Heart left ventricle (tissue), 13 donors: Measurements from ENCODE around the gene PARD3.

ENCODE experiments used
- POLR2A ChIP-seq, 2 donors: fragments of 450-650 bp; IDR thresholded peaks; one replicate each; pipeline ENCODE4 v1.6.1; 2017; ENCODE audit warnings: antibody characterized with exemption in 2 of 2, mild to moderate bottlenecking in 2 of 2, moderate library complexity in 2 of 2
- TF ChIP-seq, protein P1 (sequence below), 12 donors: fragments of 200-600 bp; sonication (generic) in 4 of 12; IDR thresholded peaks; one replicate each; pipeline versions ENCODE4 v1.5.0 to v1.8.0; 2018 to 2022; ENCODE audit warnings: antibody characterized with exemption in 12 of 12, mild to moderate bottlenecking in 5 of 12
- donor health status: ischemic (EF 13 %, LVEDD 7.1; RV severe dilation, severe dysfunction).
- donor health status: DM: no; HTN: yes; CAD: no.
- donor health status: DM: no; HTN: no; CAD: no.
- donor health status: ischemic (EF 25% LVEDD 6.9; RV normal size, moderate dysfunction).
- donor health status: ischemic (EF 25% LVEDD 5.7; RV mildly dilated, moderate dysfunction).
- donor health status: ischemic (EF 35%, LVEDD 5.7; RV mildly dilated, moderate dysfunction).
- donor health status: nonischemic (EF 11% LVEDD 7.7; RV severe dilation, severe dysfunction).
- donor health status: DM: yes; HTN: yes; CAD: no.
- donor health status: PGD.
- donor health status: ischemic (EF 29% LVEDD 5.4; RV normal size, mild dysfunction).
- donor health status: nonischemic (EF 23%, LVEDD 6.1; RV moderate dilation, normal function).

DNA sequence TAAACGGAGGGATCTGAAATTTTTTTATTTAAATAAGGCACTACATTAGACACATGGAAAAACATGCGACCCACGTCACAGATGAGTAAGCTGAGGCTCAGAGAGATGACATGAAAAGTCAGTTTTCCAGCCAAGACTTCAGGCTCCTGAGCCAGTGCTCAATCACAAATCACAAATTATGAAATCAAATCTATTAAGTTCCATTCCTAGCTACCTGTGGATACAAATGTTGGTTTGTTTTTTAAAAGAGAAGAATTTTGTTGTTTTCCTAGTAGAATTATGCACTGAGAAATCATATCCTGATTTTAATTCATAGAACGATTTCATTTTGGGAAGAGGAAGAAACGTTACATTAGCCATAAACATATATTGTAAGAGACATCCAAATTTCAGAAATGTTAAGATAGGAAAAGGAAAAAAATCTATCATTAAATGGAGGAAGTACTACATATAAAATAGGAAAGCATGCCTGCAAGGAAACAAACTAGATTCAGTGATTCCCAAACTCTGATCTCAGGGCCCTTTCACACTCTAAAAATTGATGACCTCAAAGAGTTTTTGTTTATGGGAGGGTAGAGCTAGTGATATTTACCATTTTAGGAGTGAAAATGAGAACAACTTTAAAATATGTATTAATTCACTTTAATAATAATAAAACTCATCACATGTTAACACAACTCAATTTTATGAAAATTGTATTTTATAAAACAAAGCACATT lies 340.4 kb downstream of the PARD3 start:
- TF ChIP-seq, protein P1, sequence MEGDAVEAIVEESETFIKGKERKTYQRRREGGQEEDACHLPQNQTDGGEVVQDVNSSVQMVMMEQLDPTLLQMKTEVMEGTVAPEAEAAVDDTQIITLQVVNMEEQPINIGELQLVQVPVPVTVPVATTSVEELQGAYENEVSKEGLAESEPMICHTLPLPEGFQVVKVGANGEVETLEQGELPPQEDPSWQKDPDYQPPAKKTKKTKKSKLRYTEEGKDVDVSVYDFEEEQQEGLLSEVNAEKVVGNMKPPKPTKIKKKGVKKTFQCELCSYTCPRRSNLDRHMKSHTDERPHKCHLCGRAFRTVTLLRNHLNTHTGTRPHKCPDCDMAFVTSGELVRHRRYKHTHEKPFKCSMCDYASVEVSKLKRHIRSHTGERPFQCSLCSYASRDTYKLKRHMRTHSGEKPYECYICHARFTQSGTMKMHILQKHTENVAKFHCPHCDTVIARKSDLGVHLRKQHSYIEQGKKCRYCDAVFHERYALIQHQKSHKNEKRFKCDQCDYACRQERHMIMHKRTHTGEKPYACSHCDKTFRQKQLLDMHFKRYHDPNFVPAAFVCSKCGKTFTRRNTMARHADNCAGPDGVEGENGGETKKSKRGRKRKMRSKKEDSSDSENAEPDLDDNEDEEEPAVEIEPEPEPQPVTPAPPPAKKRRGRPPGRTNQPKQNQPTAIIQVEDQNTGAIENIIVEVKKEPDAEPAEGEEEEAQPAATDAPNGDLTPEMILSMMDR (IDR thresholded peaks at IDR 0.05), result no peak
- TF ChIP-seq POLR2A (IDR thresholded peaks at IDR 0.05), result no peak
